Activated naive CD4-positive, alpha-beta T cell treated with anti-CD3 and anti-CD28 coated beads for 36 hours (primary cell): ENCODE results near the gene GNAO1. TPM values are rescaled to one million over a fixed set of nuclear protein-coding genes. Genes with fewer than 3 reads are reported as not detected.
A peak's percentile ranks its signal among the peaks of the same experiment; 100 is the strongest.

Experiments used
- CTCF ChIA-PET: fragments of 350-600 bp; sonication (Branson Sonifier 250); formaldehyde crosslinking; loops from one replicate; lab custom pipeline; 2021; ENCODE audit warnings: antibody characterized with exemption; lab: Charles Lee
- DNase-seq: peaks from one replicate; pipeline ENCODE4 v3.0.0-alpha.2; 2020
- H3K27ac Mint-ChIP-seq: one replicate; pipeline ENCODE4 v1.8.0; 2021; ENCODE audit warnings: mild to moderate bottlenecking, mixed read lengths
- H3K27me3 Mint-ChIP-seq: one replicate; pipeline ENCODE4 v1.8.0; 2021; ENCODE audit warnings: low read depth, mixed read lengths
- H3K36me3 Mint-ChIP-seq: one replicate; pipeline ENCODE4 v1.8.0; 2021; ENCODE audit warnings: low read depth, mixed read lengths
- H3K4me1 Mint-ChIP-seq: one replicate; pipeline ENCODE4 v1.8.0; 2021; ENCODE audit warnings: low read depth, mixed read lengths
- H3K4me3 Mint-ChIP-seq: one replicate; pipeline ENCODE4 v1.8.0; 2021; ENCODE audit warnings: mild to moderate bottlenecking, moderate library complexity, mixed read lengths
- H3K9me3 Mint-ChIP-seq: one replicate; pipeline ENCODE4 v1.8.0; 2021; ENCODE audit warnings: mixed read lengths
- intact Hi-C: fragments of 100-400 bp; cut with micrococcal nuclease; formaldehyde crosslinking; loops from one replicate; pipeline ENCODE4 v1.15.1; 2023
- total RNA-seq, 2 experiments: library from RNA; stranded (reverse); gene quantifications; one replicate each; pipeline ENCODE4 v1.2.3, GENCODE V29; 2021

Gene GNAO1
- total RNA-seq, 2 experiments from 2014 or later: 0.25 to 0.50 TPM

- Mint-ChIP-seq H3K4me3 (peak overlapping the region; percentile 63), H3K36me3 (no peaks in the 10 kb centered on the region), H3K4me1 (peaks cover 23% of the 10 kb centered on the region), H3K9me3 (no peaks in the 10 kb centered on the region), H3K27ac (no peak overlapping the region), H3K27me3 (peaks cover 71% of the 10 kb centered on the region)
- CTCF ChIA-PET: interaction anchor here (1.7 kb wide), 1 partner anchor 12 kb away, joined by 6 read pairs; no protein-coding TSS in a partner anchor
- DNase-seq: no peak
- intact Hi-C loops: loop anchor here (10.0 kb wide), 2 partner anchors 234 to 544 kb away; partner anchors contain the start of genes AMFR and NUP93
Measured at GRCh38 chr16:56190677-56191155, 573 bp upstream of the GNAO1 start.

- Mint-ChIP-seq H3K27me3 (peaks cover 70% of the 10 kb centered on the region), H3K9me3 (no peaks in the 10 kb centered on the region), H3K4me3 (peak overlapping the region; percentile 72), H3K27ac (no peak overlapping the region), H3K36me3 (no peaks in the 10 kb centered on the region), H3K4me1 (peaks cover 23% of the 10 kb centered on the region)
- intact Hi-C loops: loop anchor here (10.0 kb wide), 2 partner anchors 233 to 543 kb away; partner anchors contain the start of genes AMFR and NUP93
- DNase-seq: no peak
- CTCF ChIA-PET: no interaction called here
Measured at GRCh38 chr16:56191835-56192634, 746 bp downstream of the GNAO1 start.

GRCh38 chr16:56192635-56192945 lies 1.3 kb downstream of the GNAO1 start:
- H3K36me3 Mint-ChIP-seq: no peaks in the 10 kb centered on the region
- H3K9me3 Mint-ChIP-seq: no peaks in the 10 kb centered on the region
- DNase-seq: no peak
- peaks cover 71% of the 10 kb centered on the region for H3K27me3 Mint-ChIP-seq
- no peak overlapping the region for H3K4me3 Mint-ChIP-seq
- peaks cover 28% of the 10 kb centered on the region for H3K4me1 Mint-ChIP-seq
- CTCF ChIA-PET: no interaction called here
- H3K27ac Mint-ChIP-seq: no peak overlapping the region
- intact Hi-C loops: loop anchor here (10.0 kb wide), 2 partner anchors 232 to 542 kb away; partner anchors contain the start of genes AMFR and NUP93

- H3K4me3 Mint-ChIP-seq: peak overlapping the region; percentile 27
- intact Hi-C loops: loop anchor here (1.0 to 10.0 kb wide), 3 partner anchors 10 to 542 kb away; partner anchors contain the start of genes AMFR and NUP93
- H3K9me3 Mint-ChIP-seq: no peaks in the 10 kb centered on the region
- no peak overlapping the region for H3K27ac Mint-ChIP-seq
- peaks cover 35% of the 10 kb centered on the region for H3K4me1 Mint-ChIP-seq
- peaks cover 68% of the 10 kb centered on the region for H3K27me3 Mint-ChIP-seq
- no peaks in the 10 kb centered on the region for H3K36me3 Mint-ChIP-seq
- CTCF ChIA-PET: interaction anchor here (0.6 kb wide), 1 partner anchor 343 kb away, joined by 3 read pairs; no protein-coding TSS in a partner anchor
- no peak for DNase-seq
Measured at GRCh38 chr16:56192986-56193945, 2.0 kb downstream of the GNAO1 start.

- intact Hi-C loops: loop anchor here (1.0 to 10.0 kb wide), 3 partner anchors 9 to 541 kb away; partner anchors contain the start of genes AMFR and NUP93
- Mint-ChIP-seq H3K36me3 (no peaks in the 10 kb centered on the region), H3K4me1 (peaks cover 44% of the 10 kb centered on the region), H3K27ac (no peak overlapping the region), H3K4me3 (peak overlapping the region; percentile 27), H3K27me3 (peaks cover 64% of the 10 kb centered on the region), H3K9me3 (no peaks in the 10 kb centered on the region)
- CTCF ChIA-PET: interaction anchor here (0.6 kb wide), 1 partner anchor 344 kb away, joined by 3 read pairs; no protein-coding TSS in a partner anchor
- DNase-seq: peak; percentile 73
Measured at GRCh38 chr16:56193951-56194726, 2.9 kb downstream of the GNAO1 start.

- no peaks in the 10 kb centered on the region for H3K36me3 Mint-ChIP-seq
- peaks cover 55% of the 10 kb centered on the region for H3K27me3 Mint-ChIP-seq
- DNase-seq: no peak
- intact Hi-C loops: loop anchor here (5.0 to 10.0 kb wide), 4 partner anchors 230 to 1268 kb away; partner anchors contain the start of genes AMFR and NUP93
- H3K27ac Mint-ChIP-seq: no peak overlapping the region
- no peaks in the 10 kb centered on the region for H3K9me3 Mint-ChIP-seq
- H3K4me1 Mint-ChIP-seq: peaks cover 54% of the 10 kb centered on the region
- H3K4me3 Mint-ChIP-seq: no peak overlapping the region
- CTCF ChIA-PET: no interaction called here
Measured at GRCh38 chr16:56195151-56195550, 3.9 kb downstream of the GNAO1 start.

GRCh38 chr16:56196381-56196780 lies 5.1 kb downstream of the GNAO1 start:
- no peak for DNase-seq
- Mint-ChIP-seq H3K36me3 (no peaks in the 10 kb centered on the region), H3K4me3 (no peak overlapping the region), H3K27me3 (peaks cover 49% of the 10 kb centered on the region), H3K9me3 (no peaks in the 10 kb centered on the region), H3K27ac (no peak overlapping the region), H3K4me1 (peaks cover 54% of the 10 kb centered on the region)
- intact Hi-C loops: loop anchor here (5.0 to 10.0 kb wide), 4 partner anchors 228 to 1269 kb away; partner anchors contain the start of genes AMFR and NUP93
- CTCF ChIA-PET: no interaction called here

- DNase-seq: no peak
- Mint-ChIP-seq H3K27me3 (peaks cover 41% of the 10 kb centered on the region), H3K27ac (no peak overlapping the region), H3K4me1 (peaks cover 49% of the 10 kb centered on the region), H3K9me3 (no peaks in the 10 kb centered on the region), H3K4me3 (no peak overlapping the region), H3K36me3 (no peaks in the 10 kb centered on the region)
- CTCF ChIA-PET: no interaction called here
- intact Hi-C loops: loop anchor here (5.0 to 10.0 kb wide), 4 partner anchors 227 to 1270 kb away; partner anchors contain the start of genes AMFR and NUP93
Measured at GRCh38 chr16:56197192-56197992, 6.1 kb downstream of the GNAO1 start.

- Mint-ChIP-seq H3K9me3 (no peaks in the 10 kb centered on the region), H3K36me3 (no peaks in the 10 kb centered on the region), H3K27ac (peak overlapping the region; percentile 74), H3K4me3 (no peak overlapping the region), H3K4me1 (peaks cover 43% of the 10 kb centered on the region), H3K27me3 (peaks cover 35% of the 10 kb centered on the region)
- CTCF ChIA-PET: no interaction called here
- no peak for DNase-seq
- intact Hi-C loops: loop anchor here (2.0 to 10.0 kb wide), 6 partner anchors 227 to 1271 kb away; partner anchors contain the start of genes AMFR, NUDT21, NUP93 and OGFOD1
Measured at GRCh38 chr16:56198006-56198754, 6.9 kb downstream of the GNAO1 start.

GRCh38 chr16:56198755-56199114 lies 7.4 kb downstream of the GNAO1 start:
- DNase-seq: no peak
- H3K27ac Mint-ChIP-seq: peak overlapping the region; percentile 74
- H3K27me3 Mint-ChIP-seq: peaks cover 30% of the 10 kb centered on the region
- peaks cover 39% of the 10 kb centered on the region for H3K4me1 Mint-ChIP-seq
- CTCF ChIA-PET: no interaction called here
- no peak overlapping the region for H3K4me3 Mint-ChIP-seq
- H3K36me3 Mint-ChIP-seq: no peaks in the 10 kb centered on the region
- intact Hi-C loops: loop anchor here (1.0 to 10.0 kb wide), 8 partner anchors 79 to 1271 kb away; partner anchors contain the start of genes AMFR, NUDT21, NUP93 and OGFOD1
- no peaks in the 10 kb centered on the region for H3K9me3 Mint-ChIP-seq
